HG03060 (cell line): ENCODE measurements around the gene THOC3.
"Not testable (repeated sequence)": the region's sequence is repeated elsewhere in the genome, so short reads cannot be mapped to it uniquely, and the experiment has no call there.

ENCODE experiments used
- ATAC-seq: cut with Tn5 transposase; IDR thresholded peaks from one replicate; pipeline ENCODE4 v1.9.1; 2021; ENCODE audit warnings: low read depth, moderate number of reproducible peaks; ENCODE audit not compliant: unreplicated experiment

Gene THOC3, protein sequence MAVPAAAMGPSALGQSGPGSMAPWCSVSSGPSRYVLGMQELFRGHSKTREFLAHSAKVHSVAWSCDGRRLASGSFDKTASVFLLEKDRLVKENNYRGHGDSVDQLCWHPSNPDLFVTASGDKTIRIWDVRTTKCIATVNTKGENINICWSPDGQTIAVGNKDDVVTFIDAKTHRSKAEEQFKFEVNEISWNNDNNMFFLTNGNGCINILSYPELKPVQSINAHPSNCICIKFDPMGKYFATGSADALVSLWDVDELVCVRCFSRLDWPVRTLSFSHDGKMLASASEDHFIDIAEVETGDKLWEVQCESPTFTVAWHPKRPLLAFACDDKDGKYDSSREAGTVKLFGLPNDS

DNA sequence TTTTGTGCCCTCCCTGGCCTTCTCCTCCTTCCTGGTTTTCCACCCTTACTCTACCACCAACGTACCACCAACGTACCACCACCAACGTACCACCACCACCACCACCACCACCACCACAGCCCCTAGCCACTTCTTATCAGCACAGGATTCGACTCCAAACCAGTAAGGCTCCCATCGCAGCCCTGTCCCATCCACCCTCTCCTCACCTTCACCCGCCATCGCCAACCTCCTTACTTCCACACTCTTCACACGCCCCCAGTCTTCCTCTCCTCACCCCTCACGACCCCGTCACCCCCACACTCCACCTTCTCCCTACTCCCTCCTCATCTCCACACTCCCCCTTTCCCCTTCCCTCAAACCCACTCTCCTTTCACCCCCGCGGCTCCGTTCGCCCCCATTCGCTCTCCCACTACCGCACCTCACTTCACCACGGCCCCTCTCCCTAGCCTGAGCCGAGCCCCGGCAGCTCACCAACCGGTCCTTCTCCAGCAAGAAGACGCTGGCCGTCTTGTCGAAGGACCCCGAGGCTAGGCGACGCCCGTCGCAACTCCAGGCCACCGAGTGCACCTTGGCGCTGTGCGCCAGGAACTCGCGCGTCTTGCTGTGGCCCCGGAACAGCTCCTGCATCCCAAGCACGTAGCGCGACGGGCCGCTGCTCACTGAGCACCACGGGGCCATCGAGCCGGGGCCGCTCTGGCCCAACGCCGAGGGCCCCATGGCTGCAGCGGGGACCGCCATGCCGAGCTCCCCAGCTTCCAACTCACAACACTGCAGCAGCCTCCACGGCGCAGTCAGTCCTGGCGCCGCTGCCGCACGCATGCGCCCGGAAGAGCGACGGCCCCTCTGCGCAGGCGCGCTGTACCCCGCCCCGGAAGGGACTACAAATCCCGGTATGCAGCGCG, at the start of gene THOC3:
Gene THOC3 (minus strand): TSS at position 845 of the 902 bp plus-strand sequence. CDS start 107 bp downstream, at position 738.
- peak; percentile 87 for ATAC-seq

DNA sequence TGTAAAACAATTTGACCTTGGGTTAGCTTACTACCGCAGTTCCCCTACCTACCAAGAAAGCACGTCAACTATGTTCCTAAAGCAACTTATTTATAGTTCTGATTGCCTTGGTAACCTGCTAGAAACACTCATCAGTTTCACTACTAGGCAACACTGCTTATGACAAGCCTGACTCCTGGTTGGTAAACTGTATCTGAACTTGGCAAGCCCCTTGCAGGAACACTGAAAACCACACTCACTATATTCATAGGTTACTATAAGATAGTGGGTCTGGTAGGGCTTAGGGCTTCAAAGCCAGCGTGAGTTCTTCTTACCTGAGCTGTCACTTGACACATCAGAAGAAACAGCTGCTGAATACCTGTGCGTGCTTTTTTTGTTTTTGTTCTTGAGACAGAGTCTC, 49.2 kb upstream of the THOC3 start:
- ATAC-seq: not testable (repeated sequence)

DNA sequence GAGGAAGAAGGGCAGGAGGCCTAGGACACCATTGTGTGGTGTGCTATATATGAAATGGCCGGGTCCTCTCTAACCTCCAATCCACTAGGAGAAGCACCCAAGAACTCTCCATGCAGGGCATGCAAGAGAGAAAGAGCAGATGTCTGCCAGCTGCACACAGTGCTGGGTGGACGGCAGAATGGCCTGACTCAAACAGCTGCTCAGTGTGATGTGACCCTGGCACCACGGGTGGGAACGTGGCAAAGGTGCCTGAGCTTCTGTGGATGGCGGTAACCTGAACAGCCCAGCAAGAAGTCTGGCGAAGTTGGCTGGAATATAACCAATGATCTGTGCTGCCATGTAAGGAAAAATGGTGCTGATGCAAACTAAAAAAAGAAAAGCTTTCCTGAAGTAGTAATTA, 46.2 kb upstream of the THOC3 start:
- ATAC-seq: not testable (repeated sequence)

DNA sequence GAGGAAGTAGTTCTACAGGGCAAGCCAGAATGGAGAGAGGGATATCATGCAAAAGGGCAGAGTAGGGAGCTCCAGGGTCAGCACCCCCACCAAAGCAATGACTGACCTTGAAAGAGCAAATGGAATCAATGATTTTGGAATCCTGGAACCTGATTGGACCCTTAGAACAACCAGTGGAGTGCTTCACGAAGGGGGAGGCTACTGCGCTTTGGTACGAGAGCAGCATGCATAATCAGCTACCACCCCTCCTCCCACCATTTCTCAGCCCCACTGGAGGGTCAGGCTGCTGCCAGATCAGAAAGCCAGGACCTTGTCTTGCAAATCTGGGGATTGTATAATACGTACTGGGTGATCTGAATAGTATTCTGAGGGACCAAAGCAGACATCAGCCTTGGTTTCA, 43.0 kb upstream of the THOC3 start:
- not testable (repeated sequence) for ATAC-seq

DNA sequence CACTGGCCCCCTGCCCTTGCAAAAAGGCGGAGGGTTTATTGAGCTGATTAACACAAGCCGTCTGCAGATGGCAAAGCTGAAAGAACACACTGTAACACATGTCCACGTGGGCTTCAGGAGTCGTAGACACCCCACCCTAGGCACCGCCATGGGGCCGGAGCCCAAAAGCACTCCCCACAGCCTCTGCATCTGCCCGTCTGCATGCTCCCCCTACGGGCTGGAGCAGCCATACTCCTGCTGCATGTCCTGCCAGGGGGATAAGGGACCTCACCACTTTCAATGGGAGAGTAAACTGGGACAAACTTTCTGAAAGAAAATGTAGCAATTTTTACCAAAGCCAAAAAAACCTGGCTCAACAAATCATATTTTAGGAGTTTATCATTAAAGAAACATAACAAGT, 42.1 kb upstream of the THOC3 start:
- not testable (repeated sequence) for ATAC-seq

DNA sequence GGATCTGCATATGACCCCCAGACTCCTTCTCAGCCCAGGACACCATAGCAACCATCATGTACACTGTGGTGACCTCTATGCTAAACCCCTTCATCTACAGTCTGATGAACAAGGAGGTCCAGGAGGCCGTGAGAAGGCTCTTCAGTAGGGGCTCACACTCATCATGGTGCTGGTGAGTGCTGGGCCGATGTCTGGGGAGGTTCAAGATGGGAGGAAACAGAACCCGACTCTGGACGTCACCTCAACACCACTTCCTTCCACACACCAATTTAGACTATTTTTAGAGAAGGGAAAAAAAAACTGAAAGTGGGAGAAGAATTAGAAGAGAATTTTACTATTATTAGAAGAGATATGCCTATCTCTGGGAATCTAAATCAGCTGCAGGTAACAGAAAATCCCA, 39.1 kb upstream of the THOC3 start:
- not testable (repeated sequence) for ATAC-seq

DNA sequence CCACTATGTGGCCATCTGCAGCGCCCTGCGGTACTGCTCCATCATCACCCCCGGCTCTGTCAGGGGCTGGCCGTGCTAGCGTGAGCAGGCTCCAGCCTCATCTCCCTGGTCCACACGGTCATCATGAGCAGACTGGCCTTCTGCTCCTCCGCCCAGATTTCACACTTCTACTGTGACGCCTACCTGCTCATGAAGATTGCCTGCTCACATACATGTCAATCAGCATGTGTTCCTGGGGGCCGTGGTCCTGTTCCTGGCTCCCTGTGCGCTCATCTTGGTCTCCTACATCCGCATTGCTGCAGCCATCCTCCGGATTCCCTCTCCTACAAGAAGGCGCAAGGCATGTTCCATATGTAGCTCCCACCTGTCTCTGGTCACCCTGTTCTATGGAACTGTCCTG, 38.7 kb upstream of the THOC3 start:
- ATAC-seq: not testable (repeated sequence)

DNA sequence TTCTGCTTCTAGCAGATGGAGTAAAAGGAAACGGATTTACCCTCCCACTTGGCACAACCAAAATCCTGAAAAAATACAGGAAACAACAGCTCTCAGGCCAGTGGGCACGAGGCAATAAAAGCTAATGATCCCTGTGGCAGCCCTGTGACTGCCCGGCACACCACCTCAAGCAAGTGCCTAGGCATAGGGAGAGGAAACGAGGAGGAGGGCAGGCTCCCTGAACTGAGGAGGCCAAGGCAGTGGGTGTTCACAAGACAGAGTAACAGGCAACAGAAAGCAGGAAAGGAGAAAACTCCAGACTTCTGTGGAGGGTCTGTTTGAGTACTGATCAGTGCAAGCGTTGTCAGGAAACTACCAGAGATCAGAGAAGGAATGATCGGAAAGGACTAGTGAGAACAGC, 29.9 kb upstream of the THOC3 start:
- ATAC-seq: not testable (repeated sequence)

DNA sequence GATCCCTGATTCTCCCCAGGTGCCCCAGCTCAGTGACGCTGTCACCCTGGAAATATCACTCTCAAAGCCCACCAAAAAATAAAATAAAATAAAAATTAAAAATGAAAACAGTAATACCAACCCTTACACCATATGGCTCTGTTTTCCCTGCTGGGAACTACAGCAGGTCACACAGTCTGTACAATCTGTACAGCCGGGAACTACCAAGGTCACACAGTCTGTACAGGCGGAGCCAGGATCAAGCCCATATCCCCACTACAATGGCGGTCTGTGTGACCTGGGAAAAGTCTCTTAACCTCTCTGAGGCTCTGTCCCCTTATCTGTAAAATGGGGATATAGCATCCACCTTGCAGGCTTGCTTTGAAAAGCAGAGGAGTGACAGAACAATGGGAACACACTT, 29.4 kb upstream of the THOC3 start:
- not testable (repeated sequence) for ATAC-seq

DNA sequence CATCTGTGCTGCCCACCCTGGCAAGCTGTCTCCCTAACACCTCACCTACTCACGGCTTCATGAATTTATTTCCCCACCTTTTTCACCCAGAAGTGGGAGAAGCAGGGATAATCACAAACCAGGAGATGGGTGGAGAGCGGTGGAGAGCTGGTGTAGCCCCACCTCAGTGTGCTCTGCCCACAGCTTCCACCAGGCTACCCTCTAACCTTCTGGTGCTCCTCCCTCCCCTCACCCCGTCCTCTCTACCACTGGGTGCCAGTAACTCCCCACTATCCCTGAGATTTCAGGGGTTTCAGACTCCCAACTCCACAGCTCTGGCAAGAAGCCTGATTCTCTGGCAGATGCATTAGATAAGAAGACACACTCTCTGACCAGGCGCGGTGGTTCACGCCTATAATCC, 28.7 kb upstream of the THOC3 start:
- not testable (repeated sequence) for ATAC-seq

DNA sequence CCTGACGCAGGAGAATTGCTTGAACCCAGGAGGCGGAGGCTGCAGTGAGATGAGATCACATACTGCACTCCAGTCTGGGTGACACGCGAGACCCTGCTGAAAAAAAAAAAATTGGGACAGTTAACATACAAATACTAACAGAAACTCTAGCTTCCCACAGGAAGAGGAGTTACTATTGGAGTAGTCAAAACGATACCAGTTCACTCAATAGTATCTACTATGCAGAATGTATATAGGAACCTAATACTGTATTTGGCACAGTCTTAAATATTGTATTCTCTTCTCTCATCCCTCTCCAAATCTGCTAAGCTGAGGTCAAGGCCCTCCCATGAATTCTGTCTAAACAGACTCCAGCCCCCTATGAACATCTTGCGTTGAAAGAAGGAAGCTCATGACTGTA, 27.4 kb upstream of the THOC3 start:
- not testable (repeated sequence) for ATAC-seq

DNA sequence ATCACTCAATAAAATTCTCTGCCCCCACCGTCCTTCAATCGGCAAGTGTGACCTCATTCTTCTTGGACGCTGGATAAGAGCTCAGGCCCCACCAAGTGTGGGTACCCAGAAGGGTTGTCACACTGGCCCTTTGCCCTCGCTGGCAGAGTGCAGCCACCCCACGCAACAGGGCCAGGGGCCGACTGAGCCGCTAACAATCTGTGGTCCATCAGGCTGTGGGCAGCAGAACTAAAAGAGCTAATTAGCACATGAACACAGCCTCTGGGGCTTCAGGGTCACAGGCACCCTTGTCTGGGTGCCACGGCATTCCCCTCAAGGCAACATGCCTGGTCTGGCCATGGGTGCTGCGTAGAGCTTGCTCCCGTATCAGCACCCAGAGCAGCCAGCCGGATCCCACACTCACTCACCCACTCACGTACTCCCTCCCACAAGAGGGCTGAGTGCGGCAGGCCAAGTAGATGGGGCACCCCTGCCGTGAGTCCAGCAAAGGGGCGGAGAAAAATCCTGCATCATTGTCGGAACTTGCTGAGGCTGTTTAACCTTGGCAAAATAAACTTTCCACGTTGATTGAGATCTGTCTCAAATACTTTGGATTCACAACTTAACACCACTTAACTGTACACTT, 11.4 kb upstream of the THOC3 start:
- not testable (repeated sequence) for ATAC-seq

DNA sequence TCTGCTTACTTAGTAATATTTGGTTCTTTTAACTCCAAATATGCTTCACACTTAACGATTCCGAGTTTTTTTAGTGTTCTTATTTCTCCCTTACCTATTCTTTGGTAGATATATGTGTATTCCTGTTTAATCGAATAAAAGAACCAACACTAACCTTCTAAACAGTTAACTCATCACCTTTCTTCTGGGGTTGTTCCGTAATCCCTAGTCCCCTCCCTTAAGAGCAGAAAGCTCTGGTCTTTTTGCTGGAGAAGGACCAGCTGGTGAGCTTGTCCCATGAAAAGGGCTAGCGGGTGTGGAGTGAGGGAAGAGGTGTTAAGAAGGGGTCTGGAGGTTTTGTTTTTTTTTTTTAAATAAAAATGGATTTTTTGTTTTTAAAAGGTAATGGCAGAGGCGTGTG, 266 bp upstream of the THOC3 start:
- ATAC-seq: peak; percentile 13

DNA sequence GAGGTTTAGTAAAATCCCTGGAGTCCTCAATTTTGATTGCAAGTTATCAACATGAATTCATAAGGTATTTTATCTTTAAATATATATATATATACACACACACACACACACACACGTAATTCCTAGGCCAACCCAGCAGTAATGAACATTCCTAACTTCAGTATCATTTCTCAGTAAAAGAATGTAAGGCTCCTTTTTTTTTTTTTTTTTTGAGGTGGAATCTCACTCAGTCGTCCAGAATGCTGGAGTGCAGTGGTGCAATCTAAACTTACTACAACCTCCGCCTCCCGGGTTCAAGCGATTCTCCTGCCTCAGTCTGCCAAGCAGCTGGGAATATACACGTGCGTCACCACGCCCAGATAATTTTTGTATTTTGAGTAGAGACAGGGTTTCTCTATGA, 5.8 kb downstream of the THOC3 start:
- ATAC-seq: not testable (repeated sequence)

DNA sequence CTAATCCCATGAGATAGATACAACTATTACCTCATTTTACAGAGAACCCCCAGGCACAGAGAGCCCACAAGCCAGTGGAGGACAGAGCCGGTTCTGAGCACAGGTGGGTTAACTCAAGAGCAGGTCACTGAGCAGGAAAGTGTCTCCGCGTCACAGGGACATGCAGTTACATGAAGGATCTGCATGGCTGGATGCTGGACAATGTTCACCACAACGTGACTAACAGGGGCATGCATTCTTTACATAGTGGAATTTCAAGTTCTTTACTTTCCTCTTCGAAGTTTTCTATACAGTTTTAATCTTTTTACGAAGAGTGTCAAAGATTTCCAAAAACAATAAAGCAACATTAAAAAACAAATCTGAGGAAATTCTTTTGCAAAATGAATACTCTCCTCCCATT, 7.9 kb downstream of the THOC3 start:
- ATAC-seq: not testable (repeated sequence)

DNA sequence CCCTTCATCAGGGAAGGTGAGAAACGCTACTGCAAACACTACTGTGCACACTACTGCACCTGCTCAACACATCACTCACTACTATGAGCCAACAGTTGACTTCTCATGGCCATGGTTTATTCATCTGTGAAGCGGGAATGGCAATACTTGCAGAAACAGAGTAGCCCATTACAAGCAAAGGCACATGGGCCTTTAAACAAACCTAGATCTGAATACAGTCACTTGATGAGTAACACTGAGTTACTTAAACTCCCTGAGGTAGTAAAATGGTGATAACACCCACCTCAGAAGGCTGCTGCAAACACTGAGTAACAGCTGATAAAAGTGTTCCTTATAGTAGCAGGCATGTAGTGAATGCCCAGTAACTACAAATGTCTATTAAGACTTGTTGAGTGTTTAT, 9.6 kb downstream of the THOC3 start:
- not testable (repeated sequence) for ATAC-seq

DNA sequence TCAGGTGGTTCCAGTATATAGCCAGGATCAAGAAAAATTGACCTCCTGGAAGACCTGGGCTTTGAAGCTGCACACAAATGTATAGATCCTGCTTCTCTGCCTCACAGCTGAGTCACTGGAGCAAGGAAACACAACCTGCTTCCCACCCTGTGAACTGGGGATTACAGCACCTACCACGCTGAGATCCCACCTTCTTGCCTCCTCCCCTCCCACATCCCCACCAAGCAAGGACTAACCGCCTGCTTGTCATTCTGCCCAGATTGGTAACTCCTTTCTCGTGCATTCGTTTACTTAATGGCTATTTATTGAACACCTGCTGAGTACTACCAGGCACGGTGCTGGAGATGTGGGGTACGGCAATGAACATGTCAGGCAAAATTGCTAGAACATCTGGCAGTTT, 14.0 kb downstream of the THOC3 start:
- not testable (repeated sequence) for ATAC-seq

DNA sequence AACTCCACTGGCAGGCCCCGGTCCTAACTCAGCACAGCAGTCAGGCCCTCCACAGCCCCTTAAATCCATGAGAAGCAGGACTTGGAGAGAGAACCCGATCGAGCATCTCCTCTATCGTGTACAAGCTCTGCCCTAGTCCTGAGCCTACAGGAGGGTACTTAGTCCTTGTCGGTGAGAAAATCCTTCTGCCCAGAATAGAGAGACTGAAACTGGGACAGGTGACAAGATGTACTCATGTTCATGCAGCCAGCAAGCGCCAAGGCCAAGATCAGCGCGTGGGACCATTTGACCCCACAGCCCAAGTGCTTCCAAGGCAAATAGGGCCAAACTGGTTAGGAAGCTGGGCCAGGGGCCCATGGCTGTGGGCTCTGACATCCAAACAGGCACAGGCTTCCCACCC, 15.3 kb downstream of the THOC3 start:
- not testable (repeated sequence) for ATAC-seq

DNA sequence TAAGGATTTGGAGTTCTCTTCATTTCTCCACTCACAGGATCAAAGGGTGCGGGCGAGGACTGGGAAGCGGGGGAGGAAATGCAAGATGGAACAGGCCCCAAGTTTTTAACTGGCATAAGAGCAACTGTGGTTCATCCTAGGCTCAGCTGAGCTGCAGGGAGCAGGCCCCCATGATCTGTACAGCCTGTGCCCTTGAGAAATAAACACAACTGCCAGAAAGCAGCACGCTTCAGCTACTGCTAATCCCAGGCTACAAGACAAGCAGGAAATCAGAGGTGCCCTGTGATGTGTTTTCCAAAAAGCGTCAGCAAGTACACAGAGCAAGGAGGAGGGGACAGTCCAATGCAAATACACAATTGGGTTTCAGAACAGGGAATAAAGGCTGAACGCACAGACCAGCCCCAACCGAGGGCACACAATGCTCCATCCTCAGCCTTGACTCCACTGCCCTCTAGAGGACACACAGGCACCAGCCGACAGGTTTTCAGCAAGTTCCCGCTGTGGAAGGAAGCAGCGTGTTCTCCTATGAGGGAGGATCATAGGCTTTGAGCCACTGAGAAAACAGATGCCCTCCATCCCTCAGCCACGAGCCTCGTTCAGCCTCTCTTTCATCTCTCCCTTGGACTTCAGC, 16.7 kb downstream of the THOC3 start:
- not testable (repeated sequence) for ATAC-seq

DNA sequence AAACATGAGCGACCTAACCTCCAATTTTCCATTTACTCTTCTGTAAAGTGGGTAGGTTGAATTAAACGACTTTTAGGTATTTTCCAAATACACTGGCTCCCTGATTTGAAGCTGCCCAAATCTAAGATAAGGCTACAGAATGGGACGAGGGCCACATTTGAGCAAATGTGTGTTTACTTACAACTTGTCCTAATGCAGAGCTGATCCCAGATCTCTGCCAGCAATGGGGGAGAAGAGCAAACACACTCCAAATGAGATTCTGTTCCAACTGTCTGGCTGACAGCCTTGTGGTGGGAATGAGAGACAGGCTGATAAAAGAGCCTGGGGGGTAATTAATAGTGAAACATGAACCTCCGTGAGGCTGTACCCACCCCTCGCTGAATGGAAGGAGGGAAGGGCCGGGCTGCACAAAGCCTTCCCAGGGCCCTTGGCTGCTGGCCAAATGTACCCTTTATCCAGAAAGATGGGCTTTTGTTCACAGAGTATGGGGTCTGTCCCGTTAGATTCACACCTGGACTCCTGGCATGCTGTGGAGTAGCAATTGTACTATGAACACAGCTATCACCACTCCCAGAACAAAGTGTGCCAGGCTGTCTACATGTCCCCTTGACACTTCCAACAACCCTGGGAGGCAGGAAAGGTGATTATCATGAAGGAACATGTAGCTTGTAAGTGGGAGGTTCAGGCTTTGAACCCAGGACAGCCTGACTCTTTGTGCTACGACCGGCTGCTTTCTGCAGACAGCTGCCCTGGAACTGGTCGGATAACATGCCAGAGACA, 19.6 kb downstream of the THOC3 start:
- not testable (repeated sequence) for ATAC-seq
